Measurements from ENCODE around the gene SKIDA1.
"Not testable (repeated sequence)": the region's sequence is repeated elsewhere in the genome, so short reads cannot be mapped to it uniquely, and the experiment has no call there.

DNA sequence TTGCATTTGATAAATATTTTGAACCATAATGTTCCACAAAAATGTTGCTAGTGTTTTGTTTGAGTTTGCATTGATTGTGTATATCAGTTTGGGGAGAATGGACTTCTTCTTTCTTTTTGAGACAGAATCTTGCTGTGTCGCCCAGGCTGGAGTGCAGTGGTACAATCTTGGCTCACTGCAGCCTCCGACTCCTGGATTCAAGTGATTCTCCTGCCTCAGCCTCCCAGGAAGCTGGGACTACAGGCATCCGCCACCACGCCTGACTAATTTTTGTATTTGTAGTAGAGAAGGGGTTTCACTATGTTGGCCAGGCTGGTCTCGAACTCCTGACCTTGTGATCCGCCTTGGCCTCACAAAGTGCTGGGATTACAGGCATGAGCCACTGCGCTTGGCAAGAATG is 33.5 kb upstream of the SKIDA1 start:
- TF ChIP-seq, protein P1, sequence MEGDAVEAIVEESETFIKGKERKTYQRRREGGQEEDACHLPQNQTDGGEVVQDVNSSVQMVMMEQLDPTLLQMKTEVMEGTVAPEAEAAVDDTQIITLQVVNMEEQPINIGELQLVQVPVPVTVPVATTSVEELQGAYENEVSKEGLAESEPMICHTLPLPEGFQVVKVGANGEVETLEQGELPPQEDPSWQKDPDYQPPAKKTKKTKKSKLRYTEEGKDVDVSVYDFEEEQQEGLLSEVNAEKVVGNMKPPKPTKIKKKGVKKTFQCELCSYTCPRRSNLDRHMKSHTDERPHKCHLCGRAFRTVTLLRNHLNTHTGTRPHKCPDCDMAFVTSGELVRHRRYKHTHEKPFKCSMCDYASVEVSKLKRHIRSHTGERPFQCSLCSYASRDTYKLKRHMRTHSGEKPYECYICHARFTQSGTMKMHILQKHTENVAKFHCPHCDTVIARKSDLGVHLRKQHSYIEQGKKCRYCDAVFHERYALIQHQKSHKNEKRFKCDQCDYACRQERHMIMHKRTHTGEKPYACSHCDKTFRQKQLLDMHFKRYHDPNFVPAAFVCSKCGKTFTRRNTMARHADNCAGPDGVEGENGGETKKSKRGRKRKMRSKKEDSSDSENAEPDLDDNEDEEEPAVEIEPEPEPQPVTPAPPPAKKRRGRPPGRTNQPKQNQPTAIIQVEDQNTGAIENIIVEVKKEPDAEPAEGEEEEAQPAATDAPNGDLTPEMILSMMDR (conservative IDR thresholded peaks at IDR 0.05; ENCODE audit: low read depth, low read length), result not testable (repeated sequence)
- TF ChIP-seq, protein P2, sequence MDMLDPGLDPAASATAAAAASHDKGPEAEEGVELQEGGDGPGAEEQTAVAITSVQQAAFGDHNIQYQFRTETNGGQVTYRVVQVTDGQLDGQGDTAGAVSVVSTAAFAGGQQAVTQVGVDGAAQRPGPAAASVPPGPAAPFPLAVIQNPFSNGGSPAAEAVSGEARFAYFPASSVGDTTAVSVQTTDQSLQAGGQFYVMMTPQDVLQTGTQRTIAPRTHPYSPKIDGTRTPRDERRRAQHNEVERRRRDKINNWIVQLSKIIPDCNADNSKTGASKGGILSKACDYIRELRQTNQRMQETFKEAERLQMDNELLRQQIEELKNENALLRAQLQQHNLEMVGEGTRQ (IDR thresholded peaks at IDR 0.05; ENCODE audit: low read depth, low read length), result not testable (repeated sequence)
- not testable (repeated sequence) for TF ChIP-seq FOS (IDR thresholded peaks at IDR 0.05; ENCODE audit: low read depth, low read length); MXI1 (IDR thresholded peaks at IDR 0.05; ENCODE audit: borderline replicate concordance, low read depth, low read length); SMC3 (IDR thresholded peaks at IDR 0.05; ENCODE audit: low read depth, low read length); RAD21 (IDR thresholded peaks at IDR 0.05; ENCODE audit: low read length)
